IMR-90 (cell line): Measurements from ENCODE around the gene CSNK1G2. TPM values are rescaled to one million over a fixed set of nuclear protein-coding genes. Genes with fewer than 3 reads are reported as not detected.

Experiments
- ATAC-seq: fragments of 200-7000 bp; cut with Tn5 transposase; 2 replicates; pipeline ENCODE4 v1.9.1; 2020; ENCODE audit warnings: low read depth, mild to moderate bottlenecking, moderate library complexity
- BruUV-seq: library from RNA; stranded (reverse); fragments of 400-500 nt; replicated peaks from 2 replicates; lab custom pipeline; 2021; lab: Mats Ljungman, UMichigan
- CTCF ChIA-PET: fragments of 300-600 bp; formaldehyde crosslinking; extraction: SDS; loops from one replicate; lab custom pipeline; 2021; ENCODE audit warnings: antibody characterized with exemption; lab: Yijun Ruan, JAX
- POLR2A ChIA-PET: fragments of 300-600 bp; sonication (Branson Sonifier 250); formaldehyde crosslinking; loops from one replicate; lab custom pipeline; 2022; ENCODE audit warnings: antibody characterized with exemption; ENCODE audit not compliant: unreplicated experiment; lab: Charles Lee
- DNase-seq: peaks from one replicate; pipeline ENCODE4 v3.0.0; 2013
- H2AFZ ChIP-seq: replicated peaks from 2 replicates; pipeline ENCODE3; 2013; ENCODE audit warnings: low read length, mild to moderate bottlenecking; ENCODE audit not compliant: poor library complexity
- H2AK5ac ChIP-seq: 2 replicates; pipeline ENCODE4 v1.6.1; 2013; ENCODE audit warnings: low read depth, low read length, inconsistent platforms
- H2AK9ac ChIP-seq: replicated peaks from 2 replicates; pipeline ENCODE3; 2013; ENCODE audit warnings: mild to moderate bottlenecking, low read depth, low read length, moderate library complexity; ENCODE audit not compliant: poor library complexity
- H2BK120ac ChIP-seq: 2 replicates; pipeline ENCODE4 v1.6.1; 2013; ENCODE audit warnings: low read depth, low read length, inconsistent platforms
- H2BK15ac ChIP-seq: 3 replicates; pipeline ENCODE4 v1.6.1; 2013; ENCODE audit warnings: low read depth, low read length, inconsistent platforms
- H2BK20ac ChIP-seq: 2 replicates; pipeline ENCODE4 v1.6.1; 2013; ENCODE audit warnings: low read depth, mild to moderate bottlenecking, inconsistent platforms, low read length, moderate library complexity
- H2BK5ac ChIP-seq: 2 replicates; pipeline ENCODE4 v1.6.1; 2013; ENCODE audit warnings: mild to moderate bottlenecking, low read depth, low read length, inconsistent platforms; ENCODE audit not compliant: poor library complexity, severe bottlenecking
- H3K14ac ChIP-seq: replicated peaks from 2 replicates; pipeline ENCODE4 v1.6.1; 2013; ENCODE audit warnings: low read depth, low read length, inconsistent platforms
- H3K18ac ChIP-seq: 2 replicates; pipeline ENCODE4 v1.6.1; 2013; ENCODE audit warnings: low read depth, low read length, control low read depth
- H3K23ac ChIP-seq: 2 replicates; pipeline ENCODE4 v1.6.1; 2013; ENCODE audit warnings: low read depth, low read length, inconsistent platforms
- H3K27ac ChIP-seq: 2 replicates; pipeline ENCODE4 v1.5.1; 2013; ENCODE audit warnings: mild to moderate bottlenecking, control low read depth, low read length; ENCODE audit not compliant: insufficient read depth
- H3K27me3 ChIP-seq: 2 replicates; pipeline ENCODE4 v1.6.1; 2013; ENCODE audit warnings: low read length; ENCODE audit not compliant: control insufficient read depth, insufficient read depth
- H3K36me3 ChIP-seq: 2 replicates; pipeline ENCODE4 v1.6.1; 2013; ENCODE audit warnings: low read length, mixed read lengths; ENCODE audit not compliant: control insufficient read depth, insufficient read depth
- H3K4ac ChIP-seq: 2 replicates; pipeline ENCODE4 v1.6.1; 2013; ENCODE audit warnings: low read depth, low read length, inconsistent platforms
- H3K4me1 ChIP-seq: 2 replicates; pipeline ENCODE4 v1.6.1; 2013; ENCODE audit warnings: low read length, mixed read lengths; ENCODE audit not compliant: control insufficient read depth, insufficient read depth
- H3K4me2 ChIP-seq: 2 replicates; pipeline ENCODE4 v1.6.1; 2013; ENCODE audit warnings: low read depth, mild to moderate bottlenecking, control low read depth, low read length, moderate library complexity
- H3K4me3 ChIP-seq: 2 replicates; pipeline ENCODE4 v1.5.1; 2013; ENCODE audit warnings: low read depth, mild to moderate bottlenecking, control low read depth, low read length, moderate library complexity; ENCODE audit not compliant: insufficient read depth
- H3K56ac ChIP-seq: 2 replicates; pipeline ENCODE4 v1.6.1; 2013; ENCODE audit warnings: low read length, inconsistent platforms; ENCODE audit not compliant: insufficient read depth; ENCODE audit errors: extremely low read depth
- H3K79me1 ChIP-seq, 2 experiments: 2 replicates each; pipeline ENCODE4 v1.6.1; 2013; ENCODE audit warnings: low read length in 2 of 2, inconsistent platforms in 1 of 2, low read depth in 1 of 2
- H3K9ac ChIP-seq: 2 replicates; pipeline ENCODE4 v1.6.1; 2013; ENCODE audit warnings: low read depth, low read length, control low read depth
- H3K9me1 ChIP-seq: 2 replicates; pipeline ENCODE4 v1.6.1; 2013; ENCODE audit warnings: low read length, inconsistent platforms; ENCODE audit not compliant: insufficient read depth
- H3K9me3 ChIP-seq: 2 replicates; pipeline ENCODE4 v1.6.1; 2013; ENCODE audit warnings: low read length; ENCODE audit not compliant: control insufficient read depth, insufficient read depth
- H4K20me1 ChIP-seq: 2 replicates; pipeline ENCODE4 v1.6.1; 2013; ENCODE audit warnings: low read length, inconsistent platforms; ENCODE audit not compliant: insufficient read depth
- H4K5ac ChIP-seq: 2 replicates; pipeline ENCODE4 v1.6.1; 2013; ENCODE audit warnings: mild to moderate bottlenecking, low read depth, low read length, control low read depth
- H4K8ac ChIP-seq, 2 experiments: 2 replicates each; pipeline ENCODE4 v1.6.1; 2013; ENCODE audit warnings: low read depth in 2 of 2, low read length in 2 of 2, control low read depth in 1 of 2, inconsistent platforms in 1 of 2
- H4K91ac ChIP-seq: 2 replicates; pipeline ENCODE4 v1.6.1; 2013; ENCODE audit warnings: low read depth, low read length, inconsistent platforms; ENCODE audit not compliant: insufficient read depth
- BHLHE40 ChIP-seq: fragments of 150-350 bp; IDR thresholded peaks from 2 replicates; pipeline ENCODE4 v1.6.1; 2016; ENCODE audit warnings: mild to moderate bottlenecking, low read depth, low read length
- CEBPB ChIP-seq: IDR thresholded peaks from 2 replicates; pipeline ENCODE4 v1.6.1; 2012; ENCODE audit warnings: low read depth, low read length, improper control_type of control experiment
- CTCF ChIP-seq: conservative IDR thresholded peaks from 2 replicates; pipeline ENCODE4 v1.5.1; 2012; ENCODE audit warnings: mild to moderate bottlenecking, low read depth, low read length, improper control_type of control experiment
- ELK1 ChIP-seq: fragments of 150-350 bp; IDR thresholded peaks from 2 replicates; pipeline ENCODE4 v1.6.1; 2016; ENCODE audit warnings: low read depth, mild to moderate bottlenecking, low read length, moderate library complexity, borderline replicate concordance
- FOS ChIP-seq: fragments of 150-350 bp; IDR thresholded peaks from 2 replicates; pipeline ENCODE4 v1.6.1; 2016; ENCODE audit warnings: low read depth, low read length
- MAFK ChIP-seq: IDR thresholded peaks from 2 replicates; pipeline ENCODE4 v1.6.1; 2012; ENCODE audit warnings: low read depth, low read length, improper control_type of control experiment
- MAZ ChIP-seq: IDR thresholded peaks from 2 replicates; pipeline ENCODE4 v1.6.1; 2012; ENCODE audit warnings: low read depth, mild to moderate bottlenecking, low read length, improper control_type of control experiment, moderate library complexity, borderline replicate concordance
- MXI1 ChIP-seq: IDR thresholded peaks from 2 replicates; pipeline ENCODE4 v1.6.1; 2012; ENCODE audit warnings: low read depth, mild to moderate bottlenecking, low read length, moderate library complexity, borderline replicate concordance
- RCOR1 ChIP-seq: IDR thresholded peaks from 2 replicates; pipeline ENCODE4 v1.6.1; 2012; ENCODE audit warnings: mild to moderate bottlenecking, low read length, improper control_type of control experiment; ENCODE audit not compliant: insufficient replicate concordance
- RFX5 ChIP-seq: IDR thresholded peaks from 2 replicates; pipeline ENCODE4 v1.8.0; 2012; ENCODE audit warnings: low read depth, mild to moderate bottlenecking, low read length, moderate library complexity
- SMC3 ChIP-seq: fragments of 150-350 bp; IDR thresholded peaks from 2 replicates; pipeline ENCODE4 v1.6.1; 2016; ENCODE audit warnings: low read depth, mild to moderate bottlenecking, antibody characterized with exemption, low read length, moderate library complexity
- USF2 ChIP-seq: fragments of 150-350 bp; IDR thresholded peaks from 2 replicates; pipeline ENCODE4 v1.6.1; 2017; ENCODE audit warnings: mild to moderate bottlenecking, antibody characterized with exemption, low read length, low read depth
- WGBS, 2 experiments: methylation state at CpG; one replicate each; pipeline versions ENCODE4 v1.1.5 to v1.1.7; 2013; ENCODE audit warnings: missing lambda C conversion rate in 2 of 2; ENCODE audit not compliant: insufficient read length in 1 of 2; ENCODE audit errors: extremely low coverage in 2 of 2; 5-methylcytosine and 5-hydroxymethylcytosine counted together
- dilution Hi-C: fragments of 300-500 bp; cut with HindIII; formaldehyde crosslinking; loops from one replicate; pipeline ENCODE4 v1.14.3; 2018; ENCODE audit warnings: low sequenced_read_pairs; ENCODE audit not compliant: unreplicated experiment
- in situ Hi-C: fragments of 300-500 bp; cut with MboI; formaldehyde crosslinking; loops from 3 replicates; pipeline ENCODE4 v1.14.3; 2019; ENCODE audit warnings: low sequenced_read_pairs, inconsistent platforms, mixed read lengths
- intact Hi-C: fragments of 100-400 bp; cut with micrococcal nuclease; formaldehyde crosslinking; loops from 2 replicates; pipeline ENCODE4 v1.10.0; 2022
- polyA plus RNA-seq, 3 experiments: library from polyadenylated mRNA; depleted of rRNA; stranded (reverse); fragments of >200 nt; gene quantifications; 2 replicates each; pipeline ENCODE4 v1.2.3, GENCODE V29; 2012; ENCODE audit warnings: low replicate concordance in 1 of 3
- total RNA-seq: library from RNA; depleted of rRNA; stranded (reverse); fragments of >200 nt; gene quantifications from 2 replicates; pipeline ENCODE4 v1.2.3, GENCODE V29; 2012

Gene CSNK1G2
- total and polyA plus RNA-seq, 2 of the 4 experiments (the other 2 are of a cell fraction), result 38.0 to 96.3 TPM

- H4K91ac ChIP-seq, result no peak overlapping the region
- TF ChIP-seq RCOR1 (no peak), CTCF (no peak), MXI1 (no peak), SMC3 (no peak), CEBPB (no peak), USF2 (no peak), FOS (no peak), RFX5 (no peak), BHLHE40 (no peak), MAZ (no peak), MAFK (no peak), ELK1 (no peak)
- H3K27ac ChIP-seq, result no peak overlapping the region
- H3K4me2 ChIP-seq, result no peak overlapping the region
- H3K79me1 ChIP-seq, result 0 out of 4 replicates have a peak, but pooled peaks cover 0 to 5% of the 10 kb centered on the region in 2 experiments
- no peak overlapping the region for H2AFZ ChIP-seq
- H2BK120ac ChIP-seq, result no peak overlapping the region
- ATAC-seq, result no peak
- BruUV-seq, result no TSS peak
- no peak overlapping the region for H4K8ac ChIP-seq
- H2BK5ac ChIP-seq, result no peak overlapping the region
- in situ Hi-C loops, result no loop called here
- H3K18ac ChIP-seq, result no peak overlapping the region
- peaks cover 5% of the 10 kb centered on the region; the same call in 1 of the 2 replicates for H4K20me1 ChIP-seq
- H2BK15ac ChIP-seq, result no peak overlapping the region
- no peaks in the 10 kb centered on the region for H3K4me1 ChIP-seq
- H3K9ac ChIP-seq, result no peak overlapping the region
- no peak overlapping the region for H2AK5ac ChIP-seq
- no peak overlapping the region for H3K56ac ChIP-seq
- no peak overlapping the region for H2AK9ac ChIP-seq
- no peak overlapping the region for H3K23ac ChIP-seq
- H4K5ac ChIP-seq, result no peak overlapping the region
- 97% methylated on average over 22 of the region's 34 CpGs; no CpG with 5 or more reads in 1 of the 2 experiments for WGBS, 2 experiments
- intact Hi-C loops, result no loop called here
- H3K27me3 ChIP-seq, result no peaks in the 10 kb centered on the region
- H3K36me3 ChIP-seq, result peaks cover 55% of the 10 kb centered on the region
- no peak overlapping the region for H3K4ac ChIP-seq
- no peak overlapping the region for H2BK20ac ChIP-seq
- POLR2A ChIA-PET, result no interaction called here
- CTCF ChIA-PET, result interaction anchor here (0.6 kb wide), 1 partner anchor 30 kb away, joined by 3 read pairs; no protein-coding TSS in a partner anchor
- DNase-seq, result no peak
- H3K9me1 ChIP-seq, result no peaks in the 10 kb centered on the region
- H3K4me3 ChIP-seq, result no peak overlapping the region
- no peak overlapping the region for H3K14ac ChIP-seq
- dilution Hi-C loops, result no loop called here
- H3K9me3 ChIP-seq, result no peaks in the 10 kb centered on the region
Observed at GRCh38 chr19:1990230-1991017, 49.5 kb downstream of the CSNK1G2 start.
